ENCODE results near the gene TOLLIP. TPM values are rescaled to one million over a fixed set of nuclear protein-coding genes. Genes with fewer than 3 reads are reported as not detected.
A peak's percentile ranks its signal among the peaks of the same experiment; 100 is the strongest.

The TOLLIP gene
- polyA plus RNA-seq, 2 of the 4 experiments (the other 2 are of a cell fraction) = 26.5 to 37.9 TPM

DNA sequence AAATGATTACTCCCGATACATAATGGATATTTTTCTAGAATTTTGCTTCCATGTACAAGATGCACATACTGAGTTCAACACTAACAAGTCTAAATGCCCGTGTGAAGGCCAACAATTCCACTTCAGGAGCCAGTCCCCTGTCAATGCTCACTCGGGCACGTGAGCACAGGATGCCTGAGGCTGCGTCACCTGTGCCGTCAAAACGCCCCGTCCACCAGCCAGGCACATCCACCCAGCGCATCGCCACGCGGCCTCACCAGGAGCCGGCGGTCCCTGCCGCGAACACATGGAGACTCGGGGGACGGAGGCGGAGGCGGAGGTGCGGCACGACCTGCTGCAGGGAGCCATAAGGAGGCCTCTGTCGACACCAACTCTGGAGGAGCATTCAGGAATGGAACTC is 9.8 kb downstream of the TOLLIP start:
- ChIA-PET POLR2A (no interaction called here), CTCF (no interaction called here)
- FAIRE-seq (no peak), DNase-seq (ENCODE audit: low read depth in 1 of 2, low spot score in 1 of 2) (no peak), ATAC-seq (no peak)
- Histone ChIP-seq H3K4me3 (no peak overlapping the region), H3K27ac (peak overlapping the region in 1 of 2 experiments; percentile 56; a peak in 3 of 6 replicates), H3K4me1 (peaks cover 42% of the 10 kb centered on the region), H3K9me3 (no peaks in the 10 kb centered on the region), H3K4me2 (peak overlapping the region; percentile 52)
- 90% methylated on average over 23 of the region's 23 CpGs for WGBS (ENCODE audit: missing lambda C conversion rate)
- TF ChIP-seq, protein P1, sequence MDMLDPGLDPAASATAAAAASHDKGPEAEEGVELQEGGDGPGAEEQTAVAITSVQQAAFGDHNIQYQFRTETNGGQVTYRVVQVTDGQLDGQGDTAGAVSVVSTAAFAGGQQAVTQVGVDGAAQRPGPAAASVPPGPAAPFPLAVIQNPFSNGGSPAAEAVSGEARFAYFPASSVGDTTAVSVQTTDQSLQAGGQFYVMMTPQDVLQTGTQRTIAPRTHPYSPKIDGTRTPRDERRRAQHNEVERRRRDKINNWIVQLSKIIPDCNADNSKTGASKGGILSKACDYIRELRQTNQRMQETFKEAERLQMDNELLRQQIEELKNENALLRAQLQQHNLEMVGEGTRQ (IDR thresholded peaks at IDR 0.05) = no peak
- TF ChIP-seq RARB (CRISPR knock-in tag; IDR thresholded peaks at IDR 0.05) = no peak
- no peak for TF ChIP-seq RAD21 (conservative IDR thresholded peaks at IDR 0.05 in 1 of 2, IDR thresholded peaks at IDR 0.05 in 1 of 2)
- no peak for TF ChIP-seq EHMT2 (IDR thresholded peaks at IDR 0.05; ENCODE audit: low read depth)
- TF ChIP-seq RFX5 (IDR thresholded peaks at IDR 0.05) = no peak
- TF ChIP-seq, protein P2, sequence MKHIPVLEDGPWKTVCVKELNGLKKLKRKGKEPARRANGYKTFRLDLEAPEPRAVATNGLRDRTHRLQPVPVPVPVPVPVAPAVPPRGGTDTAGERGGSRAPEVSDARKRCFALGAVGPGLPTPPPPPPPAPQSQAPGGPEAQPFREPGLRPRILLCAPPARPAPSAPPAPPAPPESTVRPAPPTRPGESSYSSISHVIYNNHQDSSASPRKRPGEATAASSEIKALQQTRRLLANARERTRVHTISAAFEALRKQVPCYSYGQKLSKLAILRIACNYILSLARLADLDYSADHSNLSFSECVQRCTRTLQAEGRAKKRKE (CRISPR knock-in tag; IDR thresholded peaks at IDR 0.05; ENCODE audit: low read depth) = no peak
- TF ChIP-seq, protein P3, sequence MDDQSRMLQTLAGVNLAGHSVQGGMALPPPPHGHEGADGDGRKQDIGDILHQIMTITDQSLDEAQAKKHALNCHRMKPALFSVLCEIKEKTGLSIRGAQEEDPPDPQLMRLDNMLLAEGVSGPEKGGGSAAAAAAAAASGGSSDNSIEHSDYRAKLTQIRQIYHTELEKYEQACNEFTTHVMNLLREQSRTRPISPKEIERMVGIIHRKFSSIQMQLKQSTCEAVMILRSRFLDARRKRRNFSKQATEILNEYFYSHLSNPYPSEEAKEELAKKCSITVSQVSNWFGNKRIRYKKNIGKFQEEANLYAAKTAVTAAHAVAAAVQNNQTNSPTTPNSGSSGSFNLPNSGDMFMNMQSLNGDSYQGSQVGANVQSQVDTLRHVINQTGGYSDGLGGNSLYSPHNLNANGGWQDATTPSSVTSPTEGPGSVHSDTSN (IDR thresholded peaks at IDR 0.05) = no peak
- no peak for TF ChIP-seq POLR2AphosphoS2 (conservative IDR thresholded peaks at IDR 0.05; ENCODE audit: low read length)
- no peak for TF ChIP-seq GATA3 (IDR thresholded peaks at IDR 0.05; ENCODE audit: borderline replicate concordance)
- TF ChIP-seq CBX2 (IDR thresholded peaks at IDR 0.05; ENCODE audit: borderline replicate concordance, low read depth) = no peak
- TF ChIP-seq MAFK (IDR thresholded peaks at IDR 0.05; ENCODE audit: partially characterized antibody) = no peak
- no peak for TF ChIP-seq HDAC2 (IDR thresholded peaks at IDR 0.05)
- TF ChIP-seq ZFP36 (IDR thresholded peaks at IDR 0.05; ENCODE audit: borderline replicate concordance, partially characterized antibody) = no peak

DNA sequence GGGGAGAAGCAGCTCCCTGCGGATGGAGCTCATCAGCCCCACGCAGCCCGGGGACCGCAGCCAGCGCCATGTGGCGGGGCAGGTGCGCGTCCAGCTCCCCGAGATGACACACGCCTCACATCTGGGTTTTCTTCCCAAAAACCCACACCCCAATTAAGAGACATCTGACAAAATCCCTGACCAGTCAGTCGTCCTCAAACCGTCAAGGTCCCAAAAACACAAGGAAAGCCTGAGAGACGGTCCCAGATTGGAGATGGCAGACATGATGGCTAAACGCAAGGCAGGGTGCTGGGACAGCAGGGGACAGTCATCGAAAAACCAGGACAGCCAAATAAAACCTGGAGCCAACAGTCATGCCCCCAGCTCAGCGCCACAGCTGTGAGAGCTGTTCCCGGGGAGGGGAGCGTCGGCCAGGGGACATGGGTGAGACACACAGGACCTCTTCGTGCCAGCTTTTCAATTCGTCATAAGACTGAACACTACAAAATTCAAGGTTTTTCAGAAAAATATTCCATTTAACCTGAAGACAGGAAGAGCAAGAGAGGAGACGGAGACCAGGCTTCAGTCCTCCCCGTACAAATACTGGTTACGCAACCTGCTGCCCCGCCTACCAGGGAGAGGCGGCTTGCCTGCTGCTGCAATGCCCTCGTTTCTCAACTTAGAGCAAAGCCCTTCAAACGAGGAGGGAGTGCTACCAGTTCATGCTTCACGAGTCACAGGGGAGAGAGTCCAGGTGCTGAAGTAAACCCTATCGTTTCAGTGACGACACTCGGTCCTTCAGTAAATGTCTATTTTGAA is 10.5 kb downstream of the TOLLIP start:
- FAIRE-seq (peak; percentile 13), DNase-seq (ENCODE audit: low read depth in 1 of 2, low spot score in 1 of 2) (peak; percentile 73 to 76), ATAC-seq (peak; percentile 87 to 88)
- ChIA-PET POLR2A (interaction anchor here (0.5 to 0.9 kb wide), 2 partner anchors 10 to 75 kb away, joined by 3 read pairs; partner anchors contain the start of gene TOLLIP), CTCF (interaction anchor here (0.6 to 1.1 kb wide), 2 partner anchors 216 to 347 kb away, joined by 3 to 4 read pairs; no protein-coding TSS in a partner anchor)
- Histone ChIP-seq H3K4me3 (no peak overlapping the region), H3K9me3 (no peaks in the 10 kb centered on the region), H3K4me1 (peaks cover 34% of the 10 kb centered on the region), H3K4me2 (peak overlapping the region; percentile 52), H3K27ac (peak overlapping the region in 1 of 2 experiments; percentile 63; a peak in 4 of 6 replicates)
- 55% methylated on average over 32 of the region's 32 CpGs for WGBS (ENCODE audit: missing lambda C conversion rate)
- TF ChIP-seq EHF (CRISPR knock-in tag; IDR thresholded peaks at IDR 0.05) (no peak), FOXS1 (CRISPR knock-in tag; IDR thresholded peaks at IDR 0.05) (no peak), CEBPB (IDR thresholded peaks at IDR 0.05) (peak; percentile 97 to 99)
- TF ChIP-seq, protein P4, sequence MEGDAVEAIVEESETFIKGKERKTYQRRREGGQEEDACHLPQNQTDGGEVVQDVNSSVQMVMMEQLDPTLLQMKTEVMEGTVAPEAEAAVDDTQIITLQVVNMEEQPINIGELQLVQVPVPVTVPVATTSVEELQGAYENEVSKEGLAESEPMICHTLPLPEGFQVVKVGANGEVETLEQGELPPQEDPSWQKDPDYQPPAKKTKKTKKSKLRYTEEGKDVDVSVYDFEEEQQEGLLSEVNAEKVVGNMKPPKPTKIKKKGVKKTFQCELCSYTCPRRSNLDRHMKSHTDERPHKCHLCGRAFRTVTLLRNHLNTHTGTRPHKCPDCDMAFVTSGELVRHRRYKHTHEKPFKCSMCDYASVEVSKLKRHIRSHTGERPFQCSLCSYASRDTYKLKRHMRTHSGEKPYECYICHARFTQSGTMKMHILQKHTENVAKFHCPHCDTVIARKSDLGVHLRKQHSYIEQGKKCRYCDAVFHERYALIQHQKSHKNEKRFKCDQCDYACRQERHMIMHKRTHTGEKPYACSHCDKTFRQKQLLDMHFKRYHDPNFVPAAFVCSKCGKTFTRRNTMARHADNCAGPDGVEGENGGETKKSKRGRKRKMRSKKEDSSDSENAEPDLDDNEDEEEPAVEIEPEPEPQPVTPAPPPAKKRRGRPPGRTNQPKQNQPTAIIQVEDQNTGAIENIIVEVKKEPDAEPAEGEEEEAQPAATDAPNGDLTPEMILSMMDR (IDR thresholded peaks at IDR 0.05) = no peak

Measured in A549 (cell line).